K562 (cell line): ENCODE results near the gene ACTN2. TPM values are rescaled to one million over a fixed set of nuclear protein-coding genes. Genes with fewer than 3 reads are reported as not detected.

Source experiments
- ATAC-seq: fragments of 200-7000 bp; cut with Tn5 transposase; 3 replicates; pipeline ENCODE4 v1.9.1; 2020; ENCODE audit warnings: moderate library complexity
- BruUV-seq: library from RNA; stranded (reverse); fragments of 400-500 nt; replicated peaks from 2 replicates; lab custom pipeline; 2021; lab: Mats Ljungman, UMichigan
- CTCF ChIA-PET: fragments of 300-600 bp; formaldehyde crosslinking; extraction: SDS; loops from one replicate; lab custom pipeline; 2021; ENCODE audit warnings: low intra/inter-chr PET ratio; lab: Yijun Ruan, JAX
- POLR2A ChIA-PET: fragments of 300-600, 350-650 bp; sonication (Branson Sonifier 250); formaldehyde crosslinking; extraction: SDS; loops from one replicate; lab custom pipeline; 2021; ENCODE audit warnings: antibody characterized with exemption, inconsistent platforms; lab: Yijun Ruan, JAX
- DNase-seq, 4 experiments: peaks; one replicate each; pipeline versions ENCODE4 v3.0.0 to v3.0.0-alpha.2; 2011 to 2018; ENCODE audit warnings: low spot score in 3 of 4, mixed read lengths in 3 of 4; ENCODE audit errors: extremely low read depth in 1 of 4
- FAIRE-seq: peaks from 2 replicates; lab custom pipeline; 2011; peaks lifted over from hg19 to GRCh38; lab: Jason Lieb, UNC
- H2AFZ ChIP-seq: 2 replicates; pipeline ENCODE4 v1.6.0; 2011; ENCODE audit warnings: low read depth, low read length, control low read depth, inconsistent platforms
- H3K27ac ChIP-seq: fragments of 200-600 bp; 3 replicates; pipeline ENCODE4 v1.8.0; 2011; ENCODE audit warnings: low read depth, mild to moderate bottlenecking, control low read depth, inconsistent platforms, low read length, moderate library complexity, mixed read lengths; ENCODE audit errors: extremely low read depth
- H3K27me3 ChIP-seq, 2 experiments: fragments of 300-600 bp in 1 of 2; 2 replicates in 1 of 2; 3 replicates in 1 of 2; pipeline versions ENCODE4 v1.6.0 to v1.8.0; 2011; ENCODE audit warnings: inconsistent platforms in 2 of 2, low read length in 2 of 2, mild to moderate bottlenecking in 1 of 2, mixed read lengths in 1 of 2, moderate library complexity in 1 of 2; ENCODE audit not compliant: control insufficient read depth in 2 of 2, insufficient read depth in 2 of 2
- H3K36me3 ChIP-seq: fragments of 300-600 bp; 3 replicates; pipeline ENCODE4 v1.8.0; 2011; ENCODE audit warnings: mild to moderate bottlenecking, low read length, inconsistent platforms; ENCODE audit not compliant: control insufficient read depth, insufficient read depth
- H3K4me1 ChIP-seq, 2 experiments: fragments of 200-600 bp in 1 of 2; replicated peaks in 1 of 2; 2 replicates in 1 of 2; 3 replicates in 1 of 2; pipeline versions ENCODE4 v1.5.1 to v1.8.0; 2011; ENCODE audit warnings: inconsistent platforms in 2 of 2, low read length in 2 of 2, mild to moderate bottlenecking in 1 of 2, mixed read lengths in 1 of 2, moderate library complexity in 1 of 2; ENCODE audit not compliant: control insufficient read depth in 2 of 2, insufficient read depth in 2 of 2
- H3K4me2 ChIP-seq: 2 replicates; pipeline ENCODE4 v1.6.1; 2011; ENCODE audit warnings: low read length, control low read depth, inconsistent platforms, mixed read lengths; ENCODE audit not compliant: insufficient read depth
- H3K4me3 ChIP-seq: fragments of 200-600 bp; sonication (generic), shearing (Covaris generic); 2 replicates; pipeline ENCODE4 v1.5.1; 2016; ENCODE audit warnings: control low read depth, inconsistent platforms
- H3K79me2 ChIP-seq: fragments of 200-600 bp; 3 replicates; pipeline ENCODE4 v1.8.0; 2011; ENCODE audit warnings: low read length, inconsistent platforms; ENCODE audit not compliant: control insufficient read depth, insufficient read depth
- H3K9ac ChIP-seq, 2 experiments: 2 replicates each; pipeline versions ENCODE4 v1.6.0 to v1.6.1; 2011; ENCODE audit warnings: low read depth in 2 of 2, low read length in 2 of 2, control low read depth in 1 of 2, inconsistent platforms in 1 of 2, mild to moderate bottlenecking in 1 of 2, mixed read lengths in 1 of 2; ENCODE audit not compliant: insufficient read depth in 1 of 2
- H3K9me1 ChIP-seq: one replicate; pipeline ENCODE4 v1.6.0; 2011; ENCODE audit warnings: inconsistent platforms, mild to moderate bottlenecking, low read length, moderate library complexity; ENCODE audit not compliant: control insufficient read depth, insufficient read depth
- H3K9me3 ChIP-seq: replicated peaks from 2 replicates; pipeline ENCODE4 v1.5.1; 2011; ENCODE audit warnings: low read depth, low read length, inconsistent platforms; ENCODE audit not compliant: control insufficient read depth, insufficient read depth
- H4K20me1 ChIP-seq: replicated peaks from 2 replicates; pipeline ENCODE4 v1.6.1; 2011; ENCODE audit warnings: low read length, inconsistent platforms, mixed read lengths; ENCODE audit not compliant: control insufficient read depth, insufficient read depth
- C11orf30 ChIP-seq: fragments of 450-650 bp; IDR thresholded peaks from 2 replicates; pipeline ENCODE4 v1.6.1; 2016; ENCODE audit warnings: low read depth, mild to moderate bottlenecking
- CHD4 ChIP-seq: fragments of 200-600 bp; sonication (generic); IDR thresholded peaks from 3 replicates; pipeline ENCODE4 v1.6.1; 2012; ENCODE audit warnings: low read depth, mild to moderate bottlenecking, mixed read lengths, low read length, inconsistent platforms; ENCODE audit not compliant: insufficient read depth, insufficient replicate concordance, poor library complexity, severe bottlenecking
- GABPB1 ChIP-seq: sonication (generic); formaldehyde crosslinking; IDR thresholded peaks from 2 replicates; pipeline ENCODE4 v1.8.0; 2022; ENCODE audit warnings: mild to moderate bottlenecking, missing genetic modification reagents
- GATA2 ChIP-seq: sonication (generic); formaldehyde crosslinking; IDR thresholded peaks from 2 replicates; pipeline ENCODE4 v1.4.0; 2020; ENCODE audit warnings: mild to moderate bottlenecking, missing genetic modification reagents
- SPI1 ChIP-seq: IDR thresholded peaks from 2 replicates; pipeline ENCODE4 v1.6.1; 2011; ENCODE audit warnings: low read depth, low read length, control low read depth, borderline replicate concordance
- TAL1 ChIP-seq: fragments of 450-650 bp; IDR thresholded peaks from 2 replicates; pipeline ENCODE4 v1.6.1; 2016; ENCODE audit warnings: mild to moderate bottlenecking
- ZNF316 ChIP-seq: fragments of 450-650 bp; IDR thresholded peaks from 2 replicates; pipeline ENCODE4 v1.6.1; 2016
- ZNF830 ChIP-seq: fragments of 250-450 bp; sonication (Bioruptor Pico); IDR thresholded peaks from 2 replicates; pipeline ENCODE4 v1.5.0; 2021; ENCODE audit warnings: mild to moderate bottlenecking
- WGBS: fragments of 100-300 bp; shearing (Covaris generic); methylation state at CpG from one replicate; pipeline ENCODE4 v1.1.6; 2016; ENCODE audit warnings: low coverage, mixed read lengths; ENCODE audit not compliant: insufficient coverage; ENCODE audit errors: missing lambda C conversion rate; 5-methylcytosine and 5-hydroxymethylcytosine counted together
- in situ Hi-C: fragments of 300-500 bp; cut with MboI; formaldehyde crosslinking; loops from 4 replicates; pipeline ENCODE4 v1.15.0; 2018; ENCODE audit warnings: inconsistent platforms, mixed read lengths
- intact Hi-C: fragments of 100-400 bp; cut with micrococcal nuclease; formaldehyde crosslinking; loops from 2 replicates; pipeline ENCODE4 v1.14.2; 2022
- polyA plus RNA-seq, 8 experiments: library from polyadenylated mRNA; depleted of rRNA in 4 of 8; stranded (reverse) in 5 of 8; unstranded in 3 of 8; fragments of >200 nt; fragmentation: Nextera tagmentation in 2 of 8; fragmentation: Illumina TruSeq in 1 of 8; extraction: Ambion mirVana in 2 of 8; extraction: Trizol in 1 of 8; gene quantifications; 2 replicates each; pipeline versions ENCODE4 v1.2.1 to v1.2.3, GENCODE V29; 2011 to 2014; ENCODE audit warnings: inconsistent platforms in 1 of 8, missing spikeins in 1 of 8
- total RNA-seq, 7 experiments: library from RNA; depleted of rRNA in 6 of 7; stranded (reverse); fragments of >200 nt in 6 of 7; fragmentation: Illumina TruSeq in 2 of 7; extraction: Trizol in 2 of 7; gene quantifications; 2 replicates each; pipeline versions ENCODE4 v1.2.1 to v1.2.3, GENCODE V29; 2011 to 2021; ENCODE audit warnings: low replicate concordance in 1 of 7
- TF ChIP-seq, protein P1 (sequence below): fragments of 450-650 bp; IDR thresholded peaks from 2 replicates; pipeline ENCODE4 v1.6.1; 2018; ENCODE audit warnings: mild to moderate bottlenecking, low read depth; ENCODE audit not compliant: partially characterized antibody
- TF ChIP-seq, protein P2 (sequence below), 2 experiments: fragments of 450-650 bp; formaldehyde crosslinking in 1 of 2; IDR thresholded peaks; 2 replicates each; pipeline versions ENCODE4 v1.4.0 to v1.6.1; 2014 to 2020; ENCODE audit warnings: mild to moderate bottlenecking in 2 of 2, borderline replicate concordance in 1 of 2, low read depth in 1 of 2

ACTN2 gene
- total and polyA plus RNA-seq, 9 of the 15 experiments (the other 6 are each of a cell fraction or from before 2014, with no cell fraction given), result 0.18 to 0.94 (median 0.42) TPM

DNA sequence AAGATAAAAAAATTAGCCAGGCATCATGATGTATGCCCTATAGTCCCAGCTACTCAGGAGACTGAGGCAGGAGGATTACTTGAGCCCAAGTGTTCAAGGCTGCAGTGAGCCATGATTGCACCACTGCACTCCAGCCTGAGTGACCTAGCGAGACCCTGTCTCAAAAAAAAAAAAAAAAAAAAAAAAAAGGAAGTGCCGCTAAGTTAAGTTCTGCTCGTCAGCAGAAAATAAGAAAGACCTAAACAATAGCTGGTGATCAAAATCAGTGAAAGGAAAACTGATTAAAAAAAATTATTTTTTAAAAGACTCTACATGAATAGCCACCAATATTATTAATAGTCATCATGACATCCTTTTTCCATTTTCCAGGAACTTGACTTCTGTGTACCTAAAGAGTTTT is 64.6 kb downstream of the ACTN2 start:
- WGBS, result 28% methylated on average over 2 of the region's 3 CpGs
- FAIRE-seq, result no peak
- ATAC-seq, result no peak
- Histone ChIP-seq H3K27ac (no peak overlapping the region), H3K79me2 (no peaks in the 10 kb centered on the region), H3K4me3 (no peak overlapping the region), H3K9me3 (no peaks in the 10 kb centered on the region), H3K9ac (no peak overlapping the region), H3K36me3 (no peaks in the 10 kb centered on the region), H2AFZ (peak overlapping the region; percentile 54; the same call in 1 of the 2 replicates), H3K27me3 (peaks cover 8 to 26% of the 10 kb centered on the region in 2 experiments), H3K4me2 (no peak overlapping the region), H4K20me1 (no peaks in the 10 kb centered on the region), H3K9me1 (no peaks in the 10 kb centered on the region), H3K4me1 (peaks cover 10 to 13% of the 10 kb centered on the region in 2 experiments)
- no peak for DNase-seq
- no TSS peak for BruUV-seq
- ChIA-PET CTCF (no interaction called here), POLR2A (interaction anchor here (0.9 kb wide), 1 partner anchor 8 kb away, joined by 4 read pairs; no protein-coding TSS in a partner anchor)
- intact Hi-C loops, result loop anchor here (5.0 to 10.0 kb wide), 3 partner anchors 294 to 649 kb away; partner anchors contain the start of gene RYR2
- in situ Hi-C loops, result no loop called here
- TF ChIP-seq, protein P1, sequence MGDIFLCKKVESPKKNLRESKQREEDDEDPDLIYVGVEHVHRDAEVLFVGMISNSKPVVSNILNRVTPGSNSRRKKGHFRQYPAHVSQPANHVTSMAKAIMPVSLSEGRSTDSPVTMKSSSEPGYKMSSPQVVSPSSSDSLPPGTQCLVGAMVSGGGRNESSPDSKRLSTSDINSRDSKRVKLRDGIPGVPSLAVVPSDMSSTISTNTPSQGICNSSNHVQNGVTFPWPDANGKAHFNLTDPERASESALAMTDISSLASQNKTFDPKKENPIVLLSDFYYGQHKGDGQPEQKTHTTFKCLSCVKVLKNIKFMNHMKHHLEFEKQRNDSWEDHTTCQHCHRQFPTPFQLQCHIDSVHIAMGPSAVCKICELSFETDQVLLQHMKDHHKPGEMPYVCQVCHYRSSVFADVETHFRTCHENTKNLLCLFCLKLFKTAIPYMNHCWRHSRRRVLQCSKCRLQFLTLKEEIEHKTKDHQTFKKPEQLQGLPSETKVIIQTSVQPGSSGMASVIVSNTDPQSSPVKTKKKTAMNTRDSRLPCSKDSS, result no peak
- TF ChIP-seq ZNF830 (CRISPR knock-in tag) (no peak), C11orf30 (peak; percentile 26; the same call in 1 of the 2 replicates), GABPB1 (CRISPR knock-in tag) (no peak), CHD4 (no peak), TAL1 (no peak), SPI1 (peak; percentile 75; the same call in 1 of the 2 replicates), ZNF316 (peak; percentile 63), GATA2 (CRISPR knock-in tag) (no peak)
- TF ChIP-seq, protein P2, sequence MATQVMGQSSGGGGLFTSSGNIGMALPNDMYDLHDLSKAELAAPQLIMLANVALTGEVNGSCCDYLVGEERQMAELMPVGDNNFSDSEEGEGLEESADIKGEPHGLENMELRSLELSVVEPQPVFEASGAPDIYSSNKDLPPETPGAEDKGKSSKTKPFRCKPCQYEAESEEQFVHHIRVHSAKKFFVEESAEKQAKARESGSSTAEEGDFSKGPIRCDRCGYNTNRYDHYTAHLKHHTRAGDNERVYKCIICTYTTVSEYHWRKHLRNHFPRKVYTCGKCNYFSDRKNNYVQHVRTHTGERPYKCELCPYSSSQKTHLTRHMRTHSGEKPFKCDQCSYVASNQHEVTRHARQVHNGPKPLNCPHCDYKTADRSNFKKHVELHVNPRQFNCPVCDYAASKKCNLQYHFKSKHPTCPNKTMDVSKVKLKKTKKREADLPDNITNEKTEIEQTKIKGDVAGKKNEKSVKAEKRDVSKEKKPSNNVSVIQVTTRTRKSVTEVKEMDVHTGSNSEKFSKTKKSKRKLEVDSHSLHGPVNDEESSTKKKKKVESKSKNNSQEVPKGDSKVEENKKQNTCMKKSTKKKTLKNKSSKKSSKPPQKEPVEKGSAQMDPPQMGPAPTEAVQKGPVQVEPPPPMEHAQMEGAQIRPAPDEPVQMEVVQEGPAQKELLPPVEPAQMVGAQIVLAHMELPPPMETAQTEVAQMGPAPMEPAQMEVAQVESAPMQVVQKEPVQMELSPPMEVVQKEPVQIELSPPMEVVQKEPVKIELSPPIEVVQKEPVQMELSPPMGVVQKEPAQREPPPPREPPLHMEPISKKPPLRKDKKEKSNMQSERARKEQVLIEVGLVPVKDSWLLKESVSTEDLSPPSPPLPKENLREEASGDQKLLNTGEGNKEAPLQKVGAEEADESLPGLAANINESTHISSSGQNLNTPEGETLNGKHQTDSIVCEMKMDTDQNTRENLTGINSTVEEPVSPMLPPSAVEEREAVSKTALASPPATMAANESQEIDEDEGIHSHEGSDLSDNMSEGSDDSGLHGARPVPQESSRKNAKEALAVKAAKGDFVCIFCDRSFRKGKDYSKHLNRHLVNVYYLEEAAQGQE (IDR thresholded peaks at IDR 0.05; ENCODE audit: borderline replicate concordance), result no peak
- TF ChIP-seq, protein P2 (CRISPR knock-in tag; IDR thresholded peaks at IDR 0.05; ENCODE audit: low read depth), result no peak
